Measurements from ENCODE around the gene SBF1. TPM values are rescaled to one million over a fixed set of nuclear protein-coding genes. Genes with fewer than 3 reads are reported as not detected.
A peak's percentile ranks its signal among the peaks of the same experiment; 100 is the strongest.

SBF1 gene
- total RNA-seq, 2 donors from 2014 or later = 89.9 to 90.1 TPM

- no peaks in the 10 kb centered on the region for H3K27me3 Mint-ChIP-seq (ENCODE audit: insufficient read depth)
- peaks cover 45% of the 10 kb centered on the region for H3K36me3 ChIP-seq (ENCODE audit: control insufficient read depth, insufficient read depth, low read length)
- WGBS, 2 experiments (ENCODE audit: insufficient coverage in 1 of 2, insufficient read length in 1 of 2) = 95% methylated on average over 21 to 41 of the region's 41 CpGs
- no peak overlapping the region for H3K27ac Mint-ChIP-seq
- no peaks in the 10 kb centered on the region for H3K9me3 ChIP-seq (ENCODE audit: control insufficient read depth, low read length)
- TF ChIP-seq CTCF (conservative IDR thresholded peaks at IDR 0.05) = no peak
- H3K27ac ChIP-seq (ENCODE audit: low read depth, low read length) = no peak overlapping the region
- no peak overlapping the region for H3K9ac ChIP-seq (ENCODE audit: extremely low read depth, low read length, poor library complexity, severe bottlenecking)
- H3K4me3 Mint-ChIP-seq = no peak overlapping the region
- no peaks in the 10 kb centered on the region for H3K4me1 ChIP-seq (ENCODE audit: control insufficient read depth, insufficient read depth, low read length)
- no peaks in the 10 kb centered on the region for H3K27me3 ChIP-seq (ENCODE audit: control insufficient read depth, insufficient read depth, low read length, poor library complexity, severe bottlenecking)
- no peaks in the 10 kb centered on the region for H3K4me1 Mint-ChIP-seq
- H3K36me3 Mint-ChIP-seq (ENCODE audit: low read depth) = peaks cover 46% of the 10 kb centered on the region
- no peak for DNase-seq
- no peak overlapping the region for H3K4me3 ChIP-seq (ENCODE audit: low read length)
- H3K9me3 Mint-ChIP-seq = no peaks in the 10 kb centered on the region
These were observed 15.2 kb downstream of the SBF1 start for GRCh38 chr22:50459496-50460140.

GRCh38 chr22:50459016-50459415 is 15.8 kb downstream of the SBF1 start:
- H3K4me3 Mint-ChIP-seq = no peak overlapping the region
- no peaks in the 10 kb centered on the region for H3K4me1 ChIP-seq (ENCODE audit: control insufficient read depth, insufficient read depth, low read length)
- H3K4me1 Mint-ChIP-seq = no peaks in the 10 kb centered on the region
- WGBS, 2 experiments (ENCODE audit: insufficient coverage in 1 of 2, insufficient read length in 1 of 2) = 97 to 98% methylated on average over 8 to 22 of the region's 22 CpGs
- peaks cover 47% of the 10 kb centered on the region for H3K36me3 Mint-ChIP-seq (ENCODE audit: low read depth)
- no peak overlapping the region for H3K9ac ChIP-seq (ENCODE audit: extremely low read depth, low read length, poor library complexity, severe bottlenecking)
- H3K27me3 Mint-ChIP-seq (ENCODE audit: insufficient read depth) = no peaks in the 10 kb centered on the region
- no peaks in the 10 kb centered on the region for H3K9me3 Mint-ChIP-seq
- no peak overlapping the region for H3K27ac Mint-ChIP-seq
- H3K27ac ChIP-seq (ENCODE audit: low read depth, low read length) = no peak overlapping the region
- DNase-seq = no peak
- H3K9me3 ChIP-seq (ENCODE audit: control insufficient read depth, low read length) = no peaks in the 10 kb centered on the region
- H3K4me3 ChIP-seq (ENCODE audit: low read length) = no peak overlapping the region
- no peaks in the 10 kb centered on the region for H3K27me3 ChIP-seq (ENCODE audit: control insufficient read depth, insufficient read depth, low read length, poor library complexity, severe bottlenecking)
- TF ChIP-seq CTCF (conservative IDR thresholded peaks at IDR 0.05) = no peak
- H3K36me3 ChIP-seq (ENCODE audit: control insufficient read depth, insufficient read depth, low read length) = peaks cover 44% of the 10 kb centered on the region

GRCh38 chr22:50456466-50457234 is 18.2 kb downstream of the SBF1 start:
- Histone ChIP-seq H3K4me3 (ENCODE audit: low read length) (no peak overlapping the region), H3K27me3 (ENCODE audit: control insufficient read depth, insufficient read depth, low read length, poor library complexity, severe bottlenecking) (no peaks in the 10 kb centered on the region), H3K9me3 (ENCODE audit: control insufficient read depth, low read length) (no peaks in the 10 kb centered on the region), H3K9ac (ENCODE audit: extremely low read depth, low read length, poor library complexity, severe bottlenecking) (no peak overlapping the region), H3K27ac (ENCODE audit: low read depth, low read length) (no peak overlapping the region), H3K4me1 (ENCODE audit: control insufficient read depth, insufficient read depth, low read length) (no peaks in the 10 kb centered on the region), H3K36me3 (ENCODE audit: control insufficient read depth, insufficient read depth, low read length) (peaks cover 41% of the 10 kb centered on the region)
- Mint-ChIP-seq H3K36me3 (ENCODE audit: low read depth) (peaks cover 50% of the 10 kb centered on the region), H3K4me1 (no peaks in the 10 kb centered on the region), H3K4me3 (no peak overlapping the region), H3K27ac (peak overlapping the region; percentile 79), H3K9me3 (no peaks in the 10 kb centered on the region), H3K27me3 (ENCODE audit: insufficient read depth) (no peaks in the 10 kb centered on the region)
- WGBS, 2 experiments (ENCODE audit: insufficient coverage in 1 of 2, insufficient read length in 1 of 2) = 93 to 95% methylated on average over 26 to 33 of the region's 34 CpGs
- peak; percentile 67 for TF ChIP-seq CTCF (conservative IDR thresholded peaks at IDR 0.05)
- DNase-seq = peak; percentile 74
